Large intestine (tissue), 3 donors: ENCODE measurements around the gene AFF2. TPM values are rescaled to one million over a fixed set of nuclear protein-coding genes. Genes with fewer than 3 reads are reported as not detected.

Experiments used
- DNase-seq, 2 donors: peaks; one replicate each; pipeline versions ENCODE4 v3.0.0 to v3.0.0-alpha.2; 2013
- H3K27ac ChIP-seq: one replicate; pipeline ENCODE4 v1.5.1; 2013; ENCODE audit warnings: low read length
- H3K27me3 ChIP-seq: 2 replicates; pipeline ENCODE4 v1.6.1; 2013; ENCODE audit warnings: low read length; ENCODE audit not compliant: control insufficient read depth, insufficient read depth
- H3K36me3 ChIP-seq: 2 replicates; pipeline ENCODE4 v1.6.1; 2013; ENCODE audit warnings: low read length; ENCODE audit not compliant: control insufficient read depth, insufficient read depth
- H3K4me1 ChIP-seq: one replicate; pipeline ENCODE4 v1.6.1; 2013; ENCODE audit warnings: low read length; ENCODE audit not compliant: control insufficient read depth, insufficient read depth
- H3K4me3 ChIP-seq: one replicate; pipeline ENCODE4 v1.5.1; 2013; ENCODE audit warnings: low read length
- H3K9me3 ChIP-seq: one replicate; pipeline ENCODE4 v1.6.1; 2013; ENCODE audit warnings: mild to moderate bottlenecking, low read depth, low read length, moderate library complexity; ENCODE audit not compliant: control insufficient read depth
- WGBS: methylation state at CpG from one replicate; pipeline ENCODE4 v1.1.5; 2013; ENCODE audit warnings: low lambda C conversion rate; ENCODE audit not compliant: insufficient coverage; 5-methylcytosine and 5-hydroxymethylcytosine counted together
- polyA plus RNA-seq: library from polyadenylated mRNA; unstranded; fragments of 120-200 nt; gene quantifications from one replicate; pipeline ENCODE4 v1.2.1, GENCODE V29; 2013

Gene AFF2
- polyA plus RNA-seq, 1 donor: 1.6 TPM

DNA sequence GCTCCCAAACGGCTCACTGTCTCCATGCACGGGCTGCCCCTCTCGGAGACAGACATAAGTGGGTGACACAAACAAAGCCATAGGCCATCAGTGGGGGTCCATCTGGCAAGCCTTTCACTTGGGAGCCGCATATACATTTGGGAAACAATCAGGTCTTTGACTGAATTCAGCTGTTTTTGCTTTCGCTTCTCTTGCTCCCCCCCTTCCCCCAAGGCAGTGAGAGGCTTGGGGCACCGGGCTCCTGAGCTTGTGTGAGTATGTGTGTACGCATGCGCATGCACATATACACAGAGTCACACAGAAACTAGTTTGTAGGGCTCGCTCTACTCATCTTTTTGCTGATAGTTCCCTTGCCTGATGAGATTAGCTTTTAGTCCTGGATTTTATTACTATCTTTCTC, 284.4 kb downstream of the AFF2 start:
- H3K4me1 ChIP-seq: no peaks in the 10 kb centered on the region
- H3K9me3 ChIP-seq: no peaks in the 10 kb centered on the region
- no peak for DNase-seq
- no peaks in the 10 kb centered on the region for H3K27me3 ChIP-seq
- no peak overlapping the region for H3K4me3 ChIP-seq
- H3K27ac ChIP-seq: no peak overlapping the region
- WGBS: no CpG with 5 or more reads among the region's 9 CpGs
- H3K36me3 ChIP-seq: no peaks in the 10 kb centered on the region

DNA sequence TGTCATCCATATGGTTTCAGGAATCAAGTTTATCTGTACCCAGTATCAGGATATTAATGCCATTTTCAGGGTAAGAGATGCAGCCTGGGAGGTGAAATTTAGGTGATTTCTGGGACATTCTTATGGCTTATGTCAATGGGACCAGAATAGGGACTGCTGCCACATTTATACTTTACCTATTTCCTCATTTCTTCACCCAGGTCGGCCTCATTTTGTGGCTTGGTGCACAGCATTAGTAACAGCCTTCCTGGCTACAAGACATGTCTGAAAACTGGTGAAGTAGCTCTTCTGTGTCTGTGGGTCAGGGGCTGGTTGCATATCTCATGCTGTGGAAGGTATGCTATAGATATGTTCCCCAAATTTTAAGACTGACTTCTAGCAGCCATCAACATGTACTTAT, 284.8 kb downstream of the AFF2 start:
- WGBS: no CpG with 5 or more reads among the region's 1 CpG
- DNase-seq: no peak
- H3K4me1 ChIP-seq: no peaks in the 10 kb centered on the region

DNA sequence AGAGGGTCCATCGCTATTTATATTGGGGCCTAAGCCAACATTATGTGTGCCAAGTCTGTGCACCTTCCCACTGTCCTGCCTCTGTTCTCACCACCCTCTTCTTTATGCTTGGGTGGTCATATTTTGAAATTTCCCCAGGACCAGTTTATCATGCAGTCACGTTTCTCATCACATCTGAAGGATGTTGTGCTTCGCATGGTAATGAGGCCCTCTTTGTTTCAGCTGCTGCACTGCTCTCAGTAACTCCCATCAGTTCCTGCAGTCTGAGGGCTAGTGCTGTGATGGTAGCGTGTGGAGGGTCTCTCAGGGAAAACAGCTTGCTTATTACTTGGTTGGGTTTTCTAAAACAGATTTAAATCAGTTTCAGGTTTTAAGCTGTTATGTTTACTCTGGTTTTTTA, 288.0 kb downstream of the AFF2 start:
- H3K9me3 ChIP-seq: no peaks in the 10 kb centered on the region
- no peak overlapping the region for H3K4me3 ChIP-seq
- no peak overlapping the region for H3K27ac ChIP-seq
- no CpG with 5 or more reads among the region's 4 CpGs for WGBS
- H3K27me3 ChIP-seq: no peaks in the 10 kb centered on the region
- no peak for DNase-seq
- no peaks in the 10 kb centered on the region for H3K36me3 ChIP-seq
- H3K4me1 ChIP-seq: no peaks in the 10 kb centered on the region

More for the DNA sequence above, 284.8 kb downstream of the AFF2 start:
- Histone ChIP-seq H3K27me3 (no peaks in the 10 kb centered on the region), H3K9me3 (no peaks in the 10 kb centered on the region), H3K36me3 (no peaks in the 10 kb centered on the region), H3K4me3 (no peak overlapping the region), H3K27ac (no peak overlapping the region)

DNA sequence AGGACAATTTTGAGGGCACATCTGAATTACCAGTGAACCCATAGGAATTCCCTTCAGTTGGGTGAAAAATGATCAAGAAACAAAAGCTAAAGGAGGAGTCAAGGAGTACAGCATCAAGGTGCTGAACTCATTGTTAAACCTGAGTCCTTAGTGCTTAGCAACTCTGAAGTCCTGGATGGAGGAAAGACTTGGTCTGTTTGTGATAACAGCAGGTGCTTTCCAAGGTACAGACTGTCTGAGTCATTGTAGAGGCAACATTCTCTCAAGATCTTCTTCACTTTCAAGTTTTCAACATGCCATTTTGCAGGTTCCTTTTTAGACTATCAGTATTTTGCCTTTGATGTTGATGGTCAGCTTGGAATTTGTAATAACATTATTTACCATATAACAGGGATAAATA, 293.9 kb downstream of the AFF2 start:
- Histone ChIP-seq H3K27ac (no peak overlapping the region), H3K9me3 (no peaks in the 10 kb centered on the region), H3K4me1 (no peaks in the 10 kb centered on the region), H3K36me3 (no peaks in the 10 kb centered on the region), H3K27me3 (no peaks in the 10 kb centered on the region), H3K4me3 (no peak overlapping the region)
- no peak for DNase-seq

DNA sequence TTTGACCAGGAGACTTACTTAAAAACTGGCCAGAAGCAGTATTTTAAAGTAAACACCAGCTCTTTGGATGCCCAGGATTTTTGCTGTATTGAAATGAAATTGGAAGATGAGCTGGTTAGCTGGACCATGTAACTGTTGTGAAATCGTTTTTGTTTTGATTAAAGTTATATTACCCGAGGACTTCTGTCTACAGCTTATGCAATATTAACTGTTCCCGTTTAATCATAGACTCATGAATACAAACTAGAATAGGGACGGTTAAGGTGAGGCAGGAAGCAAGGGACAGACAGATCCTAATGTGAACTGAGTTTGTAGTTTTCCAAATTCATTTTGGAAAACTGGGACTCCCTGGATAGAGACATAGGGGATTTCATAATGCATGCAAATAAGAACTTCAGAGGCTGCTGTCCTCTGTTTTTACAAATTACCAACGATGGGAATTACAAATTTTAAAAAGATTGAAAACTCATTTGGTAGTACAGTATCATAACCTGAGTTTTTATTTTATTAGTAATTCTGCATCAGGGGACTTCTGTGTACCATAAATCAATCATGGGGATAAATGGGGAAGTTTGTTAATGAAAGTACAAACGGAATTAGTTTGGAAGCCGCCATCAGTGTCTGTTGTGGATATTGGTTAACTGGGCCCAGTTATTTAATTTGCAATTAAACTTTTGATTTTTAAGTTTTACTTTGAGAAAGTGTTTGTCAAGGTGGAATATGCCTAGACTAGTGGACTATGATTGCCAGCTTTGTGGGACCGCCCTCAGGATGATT, 304.4 kb downstream of the AFF2 start:
- H3K27me3 ChIP-seq: no peaks in the 10 kb centered on the region
- 100% methylated on average over 1 of the region's 8 CpGs for WGBS
- no peaks in the 10 kb centered on the region for H3K36me3 ChIP-seq
- DNase-seq: no peak
- no peaks in the 10 kb centered on the region for H3K4me1 ChIP-seq
- no peaks in the 10 kb centered on the region for H3K9me3 ChIP-seq
- H3K27ac ChIP-seq: no peak overlapping the region
- H3K4me3 ChIP-seq: no peak overlapping the region

DNA sequence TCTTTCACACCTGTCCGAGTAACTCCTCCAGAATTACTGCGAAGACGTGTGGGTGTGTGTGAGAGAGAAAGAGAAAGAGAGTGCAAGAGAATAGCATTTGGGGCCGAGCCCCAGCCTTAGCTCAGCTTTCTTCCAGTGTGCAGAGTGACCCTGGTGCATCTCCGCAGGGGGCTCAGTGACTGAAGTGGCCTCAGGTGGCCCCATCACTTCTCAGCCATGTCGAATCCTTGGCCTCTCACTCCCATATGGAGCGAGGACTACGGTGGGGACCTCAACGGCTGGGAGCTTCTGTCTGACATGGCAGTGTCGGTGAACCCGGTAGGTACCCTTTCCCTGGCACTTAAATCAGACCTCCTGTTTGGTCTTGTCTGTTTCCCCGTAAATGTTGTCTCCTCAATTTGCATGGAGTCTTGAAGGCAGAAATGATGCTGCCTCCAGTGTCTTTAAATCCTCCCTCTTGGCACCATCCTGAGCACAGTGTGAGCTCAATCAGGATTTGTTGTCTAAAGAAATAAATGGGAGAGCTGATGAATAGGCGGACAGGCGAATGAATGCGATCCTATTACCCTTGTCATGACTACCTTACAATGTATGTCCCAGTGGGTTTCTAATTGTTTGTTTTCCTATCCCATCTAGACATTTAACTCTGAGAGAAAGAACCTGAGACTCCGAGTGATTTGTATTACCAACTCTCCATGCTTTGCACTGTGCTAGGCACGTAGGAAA, 305.9 kb downstream of the AFF2 start:
- no peak overlapping the region for H3K4me3 ChIP-seq
- no CpG with 5 or more reads among the region's 17 CpGs for WGBS

DNA sequence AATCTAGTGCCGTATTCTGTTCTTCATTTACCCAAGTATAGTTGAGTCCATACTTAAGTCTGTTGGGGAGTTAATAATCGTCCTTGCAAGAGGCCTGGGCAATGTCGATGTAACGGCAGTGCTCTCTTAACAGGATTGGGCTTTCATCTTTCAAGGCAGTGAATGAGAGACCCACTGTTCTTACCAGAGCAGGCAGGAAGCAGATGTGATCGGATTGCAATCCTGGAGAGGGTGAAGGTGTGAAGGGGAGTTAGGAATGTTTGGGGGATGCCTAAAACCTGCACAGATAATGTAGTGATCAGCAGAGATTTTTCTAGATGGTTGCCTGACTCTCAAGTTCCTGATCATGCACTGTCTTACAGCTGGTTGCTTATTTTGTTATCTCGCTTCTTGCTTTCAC, 308.4 kb downstream of the AFF2 start:
- no peaks in the 10 kb centered on the region for H3K27me3 ChIP-seq
- no peak overlapping the region for H3K27ac ChIP-seq
- DNase-seq: no peak
- H3K36me3 ChIP-seq: no peaks in the 10 kb centered on the region
- H3K4me3 ChIP-seq: no peak overlapping the region
- H3K9me3 ChIP-seq: no peaks in the 10 kb centered on the region
- H3K4me1 ChIP-seq: no peaks in the 10 kb centered on the region
- no CpG with 5 or more reads among the region's 6 CpGs for WGBS

More for the DNA sequence above, 305.9 kb downstream of the AFF2 start:
- Histone ChIP-seq H3K4me1 (no peaks in the 10 kb centered on the region), H3K9me3 (no peaks in the 10 kb centered on the region), H3K27me3 (no peaks in the 10 kb centered on the region), H3K36me3 (no peaks in the 10 kb centered on the region), H3K27ac (no peak overlapping the region)
- DNase-seq: no peak

DNA sequence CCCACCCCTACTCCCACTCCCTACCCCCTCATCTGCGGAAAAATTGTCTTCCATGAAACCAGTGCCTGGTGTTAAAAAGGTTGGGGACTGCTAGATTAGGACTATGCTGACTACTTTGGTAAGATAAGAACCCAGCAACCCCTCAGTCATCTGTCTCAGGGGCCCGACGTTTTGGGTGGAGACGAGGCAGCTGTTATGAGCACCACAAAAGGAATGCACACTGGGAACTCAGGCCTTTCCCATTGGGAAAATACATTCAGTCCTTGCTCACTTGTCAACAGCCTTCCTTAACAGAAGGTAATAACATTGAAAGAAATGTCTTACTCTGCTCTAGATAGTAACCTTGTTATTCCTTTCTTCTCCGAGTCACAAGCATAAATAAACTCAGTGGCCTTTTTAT, 310.8 kb downstream of the AFF2 start:
- DNase-seq: no peak
- H3K4me1 ChIP-seq: no peaks in the 10 kb centered on the region
- H3K4me3 ChIP-seq: no peak overlapping the region
- no peaks in the 10 kb centered on the region for H3K27me3 ChIP-seq
- H3K9me3 ChIP-seq: no peaks in the 10 kb centered on the region
- no peaks in the 10 kb centered on the region for H3K36me3 ChIP-seq
- H3K27ac ChIP-seq: no peak overlapping the region
- no CpG with 5 or more reads among the region's 5 CpGs for WGBS

DNA sequence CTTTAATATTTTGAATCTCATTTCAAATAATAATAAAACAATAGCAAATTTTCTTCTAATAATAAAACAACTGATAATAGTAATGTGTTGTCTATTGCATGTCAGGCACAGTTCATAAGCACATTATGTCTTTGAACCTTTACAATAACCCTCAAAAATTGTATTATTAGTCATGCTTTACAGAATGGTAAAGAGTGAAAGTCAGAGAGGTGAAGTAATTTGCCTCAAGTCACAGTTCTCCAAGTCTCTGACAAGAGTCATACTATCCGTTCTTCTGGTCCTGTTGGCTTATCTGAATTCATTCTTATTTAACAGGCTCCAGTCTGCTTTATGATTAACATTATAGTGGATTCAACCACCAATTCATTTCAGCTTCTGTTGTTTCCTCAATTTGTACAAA, 313.0 kb downstream of the AFF2 start:
- WGBS: no CpG with 5 or more reads among the region's 1 CpG
- no peak for DNase-seq

DNA sequence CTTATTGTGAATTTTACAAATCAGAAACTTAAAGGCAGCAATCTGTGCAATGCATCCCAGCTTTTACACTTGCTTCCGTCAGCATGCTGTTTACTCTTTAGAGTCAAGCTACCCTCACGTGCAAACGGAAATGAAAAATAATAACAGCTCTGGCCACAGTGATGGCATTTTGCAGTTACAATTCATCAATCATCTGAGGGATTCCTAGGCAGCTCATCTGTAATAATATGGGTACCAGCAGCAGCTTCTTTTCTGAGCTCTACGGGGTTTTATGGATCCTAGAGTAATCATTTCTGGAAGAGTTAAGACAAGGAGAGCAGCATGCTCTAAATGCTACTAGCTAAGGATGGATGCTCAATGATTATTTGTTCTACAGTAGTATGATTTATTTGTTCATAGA, 313.6 kb downstream of the AFF2 start:
- no peaks in the 10 kb centered on the region for H3K27me3 ChIP-seq
- no peak overlapping the region for H3K27ac ChIP-seq
- WGBS: no CpG with 5 or more reads among the region's 4 CpGs
- H3K4me3 ChIP-seq: no peak overlapping the region
- no peaks in the 10 kb centered on the region for H3K9me3 ChIP-seq
- no peaks in the 10 kb centered on the region for H3K4me1 ChIP-seq
- DNase-seq: no peak
- H3K36me3 ChIP-seq: no peaks in the 10 kb centered on the region

More for the DNA sequence above, 313.0 kb downstream of the AFF2 start:
- no peaks in the 10 kb centered on the region for H3K27me3 ChIP-seq
- H3K27ac ChIP-seq: no peak overlapping the region
- H3K9me3 ChIP-seq: no peaks in the 10 kb centered on the region
- H3K36me3 ChIP-seq: no peaks in the 10 kb centered on the region
- H3K4me3 ChIP-seq: no peak overlapping the region
- no peaks in the 10 kb centered on the region for H3K4me1 ChIP-seq
